HG02588 (cell line): Measurements from ENCODE around the gene FN3K.

Experiments used
- ATAC-seq: cut with Tn5 transposase; IDR thresholded peaks from one replicate; pipeline ENCODE4 v1.9.1; 2021; ENCODE audit warnings: mild to moderate bottlenecking, moderate library complexity; ENCODE audit not compliant: unreplicated experiment

FN3K gene

DNA sequence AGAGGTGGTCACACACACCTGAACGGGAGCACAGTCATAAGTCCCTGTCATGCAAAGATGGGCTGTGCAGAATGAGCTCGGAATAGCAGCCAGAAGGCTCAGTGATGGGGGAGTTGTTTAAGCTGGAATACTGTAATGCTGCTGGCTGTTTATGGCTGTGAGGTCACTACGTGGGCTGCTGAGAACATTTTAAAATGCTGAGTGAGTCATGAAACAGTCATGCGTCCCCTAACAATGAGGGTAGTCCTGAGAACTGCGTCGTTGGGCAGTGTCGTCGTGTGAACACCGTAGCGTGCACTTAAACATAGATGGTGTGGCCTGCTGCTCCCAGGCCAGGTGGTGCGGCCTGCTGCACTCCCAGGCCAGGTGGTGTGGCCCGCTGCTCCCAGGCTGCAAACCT lies 56.1 kb downstream of the FN3K start:
- no peak for ATAC-seq

DNA sequence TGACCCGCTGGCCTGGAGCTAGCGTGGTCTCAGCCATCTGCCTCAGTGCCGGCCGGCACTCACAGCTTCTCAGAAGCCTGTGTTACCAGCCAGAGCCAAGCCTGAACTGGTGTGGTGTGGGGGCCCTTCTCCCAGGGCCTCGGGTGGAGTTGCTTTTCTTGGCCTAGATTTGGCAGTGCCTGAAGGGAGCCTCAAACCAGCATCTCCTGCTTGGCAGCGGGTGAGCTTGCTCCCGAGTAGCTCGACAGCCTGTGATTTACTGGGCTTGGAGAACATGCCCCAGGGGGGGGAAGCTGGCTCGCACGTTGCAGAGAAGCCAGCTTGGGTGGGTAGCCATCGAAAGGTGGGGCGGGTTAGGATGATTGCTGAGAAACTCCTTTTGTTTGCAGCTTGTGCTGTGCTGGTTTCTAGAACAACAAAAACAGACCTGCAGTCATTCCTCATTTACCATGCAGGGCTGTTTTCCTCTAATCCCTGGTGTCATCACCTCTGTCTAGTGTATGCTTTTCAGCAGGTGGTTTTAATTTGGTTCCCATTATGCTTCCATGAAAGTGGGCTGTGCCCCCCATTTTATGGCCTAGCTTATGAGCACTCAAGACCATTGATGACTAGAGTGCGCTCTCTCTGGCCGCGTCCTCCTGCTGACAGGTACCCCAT lies 58.7 kb downstream of the FN3K start:
- no peak for ATAC-seq

DNA sequence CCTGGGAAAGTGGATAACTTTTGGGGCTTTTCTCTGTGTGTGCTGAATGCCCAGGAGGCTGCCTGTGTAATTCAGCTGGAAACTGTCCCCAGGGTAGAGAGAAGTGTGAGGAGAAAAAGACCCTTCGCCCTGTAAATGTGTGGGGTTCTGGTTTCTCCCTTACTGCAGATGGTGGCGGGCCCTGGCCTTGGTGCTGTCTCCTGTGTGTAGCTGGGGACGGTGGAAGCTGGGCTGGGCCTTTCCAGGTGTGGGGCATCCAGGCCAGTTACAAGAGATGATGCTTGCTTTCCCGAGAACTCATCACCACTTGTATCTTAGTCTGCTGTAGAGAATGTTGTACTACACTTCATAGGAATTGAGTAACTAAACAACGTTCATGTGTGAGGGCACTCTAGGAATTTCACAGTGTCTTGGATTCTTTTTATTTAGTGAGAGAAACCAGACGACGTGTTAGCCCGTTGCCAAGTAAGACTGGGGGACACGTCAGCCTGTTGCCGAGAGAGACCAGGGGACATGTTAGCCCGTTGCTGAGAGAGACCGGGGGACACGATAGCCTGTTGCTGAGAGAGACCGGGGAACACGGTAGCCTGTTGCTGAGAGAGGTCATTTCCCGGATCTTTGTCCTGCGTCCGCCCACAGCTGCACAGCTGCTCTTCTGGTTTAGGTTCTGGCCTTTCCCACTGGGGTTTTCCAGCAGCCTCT lies 59.5 kb downstream of the FN3K start:
- ATAC-seq = no peak

DNA sequence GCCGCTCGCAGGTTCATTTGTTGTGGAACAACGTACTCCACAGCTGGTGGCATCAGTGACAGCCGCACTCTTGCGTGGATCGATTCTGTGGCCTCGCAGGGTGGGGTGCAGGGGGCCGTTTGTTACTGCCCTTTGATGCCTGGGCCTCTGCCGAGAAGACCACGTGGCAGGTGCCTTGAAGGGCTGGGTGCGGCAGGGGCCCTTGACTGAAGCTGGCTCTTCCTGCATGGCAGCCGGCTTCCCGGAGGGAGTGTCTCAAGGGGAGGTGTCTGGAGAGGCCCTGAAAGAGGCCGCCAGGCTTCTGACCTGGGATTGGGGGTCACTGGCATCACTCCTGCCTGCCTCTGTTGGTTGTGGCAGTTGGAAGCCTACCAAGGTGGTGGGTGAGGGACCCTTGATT lies 60.2 kb downstream of the FN3K start:
- ATAC-seq = no peak

DNA sequence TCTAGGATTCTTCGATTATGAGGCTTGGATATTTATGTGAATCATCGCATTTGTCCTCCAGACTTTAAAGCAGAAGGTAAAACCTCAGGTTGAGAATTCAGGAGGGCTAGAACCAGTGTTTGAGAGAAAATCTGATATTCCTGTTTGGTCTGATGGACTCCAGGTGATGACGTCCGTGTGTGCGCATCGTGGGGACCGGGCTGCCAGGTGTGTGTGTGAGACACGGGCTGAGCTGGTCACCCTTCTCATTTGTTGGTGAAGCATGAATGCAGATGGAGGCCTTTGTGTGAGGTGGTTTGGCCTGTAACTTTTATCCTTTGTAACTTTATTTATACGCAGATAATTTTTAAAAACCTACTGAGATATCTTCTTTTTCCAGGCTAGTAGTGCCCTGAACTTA lies 61.6 kb downstream of the FN3K start:
- no peak for ATAC-seq

DNA sequence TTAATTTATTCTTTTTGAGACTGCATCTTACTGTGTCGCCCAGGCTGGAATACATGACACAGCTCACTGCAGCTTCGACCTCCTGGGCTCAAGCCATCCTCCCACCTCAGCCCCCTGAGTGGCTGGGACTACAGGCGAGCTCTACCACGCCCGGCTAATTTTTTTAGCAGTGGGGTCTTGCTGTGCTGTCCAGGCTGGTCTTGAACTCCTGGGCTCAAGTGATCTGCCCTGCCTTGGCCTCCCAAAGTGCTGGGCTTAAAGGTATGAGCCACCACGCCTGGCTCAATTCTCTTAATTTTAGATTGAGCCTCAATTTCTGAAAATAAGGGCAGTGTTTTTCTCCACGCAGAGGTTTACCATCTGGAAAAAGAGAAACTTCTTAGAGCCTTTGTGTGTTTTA lies 63.3 kb downstream of the FN3K start:
- no peak for ATAC-seq

DNA sequence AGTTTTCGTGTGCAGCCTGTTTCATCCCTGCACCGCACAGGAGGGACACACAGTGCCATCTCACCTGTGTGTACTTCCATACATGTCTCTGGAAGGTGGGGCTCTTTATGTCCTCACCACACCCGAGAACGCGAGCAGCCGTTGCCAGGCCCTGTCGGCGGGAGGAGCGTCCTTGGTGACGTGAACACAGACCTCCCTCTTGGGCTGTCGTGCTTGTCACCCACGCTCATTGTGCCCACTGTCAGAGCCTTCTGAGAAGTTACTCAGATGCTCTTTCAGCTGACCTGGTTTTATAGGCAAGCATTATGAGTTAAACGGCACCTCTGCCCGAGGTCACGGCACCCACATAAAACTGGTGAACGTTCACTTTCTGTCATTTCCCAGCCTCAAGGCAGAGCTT lies 64.2 kb downstream of the FN3K start:
- no peak for ATAC-seq
